ENCODE data around the gene LNX1.

The LNX1 gene

GRCh38 chr4:53518807-53519206, 72.5 kb downstream of the LNX1 start:
- Histone ChIP-seq H3K27ac (no peak overlapping the region), H3K4me3 (no peak overlapping the region)
- DNase-seq (ENCODE audit: low spot score) = no peak
- TF ChIP-seq, protein P1, sequence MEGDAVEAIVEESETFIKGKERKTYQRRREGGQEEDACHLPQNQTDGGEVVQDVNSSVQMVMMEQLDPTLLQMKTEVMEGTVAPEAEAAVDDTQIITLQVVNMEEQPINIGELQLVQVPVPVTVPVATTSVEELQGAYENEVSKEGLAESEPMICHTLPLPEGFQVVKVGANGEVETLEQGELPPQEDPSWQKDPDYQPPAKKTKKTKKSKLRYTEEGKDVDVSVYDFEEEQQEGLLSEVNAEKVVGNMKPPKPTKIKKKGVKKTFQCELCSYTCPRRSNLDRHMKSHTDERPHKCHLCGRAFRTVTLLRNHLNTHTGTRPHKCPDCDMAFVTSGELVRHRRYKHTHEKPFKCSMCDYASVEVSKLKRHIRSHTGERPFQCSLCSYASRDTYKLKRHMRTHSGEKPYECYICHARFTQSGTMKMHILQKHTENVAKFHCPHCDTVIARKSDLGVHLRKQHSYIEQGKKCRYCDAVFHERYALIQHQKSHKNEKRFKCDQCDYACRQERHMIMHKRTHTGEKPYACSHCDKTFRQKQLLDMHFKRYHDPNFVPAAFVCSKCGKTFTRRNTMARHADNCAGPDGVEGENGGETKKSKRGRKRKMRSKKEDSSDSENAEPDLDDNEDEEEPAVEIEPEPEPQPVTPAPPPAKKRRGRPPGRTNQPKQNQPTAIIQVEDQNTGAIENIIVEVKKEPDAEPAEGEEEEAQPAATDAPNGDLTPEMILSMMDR (IDR thresholded peaks at IDR 0.05) = no peak

DNA sequence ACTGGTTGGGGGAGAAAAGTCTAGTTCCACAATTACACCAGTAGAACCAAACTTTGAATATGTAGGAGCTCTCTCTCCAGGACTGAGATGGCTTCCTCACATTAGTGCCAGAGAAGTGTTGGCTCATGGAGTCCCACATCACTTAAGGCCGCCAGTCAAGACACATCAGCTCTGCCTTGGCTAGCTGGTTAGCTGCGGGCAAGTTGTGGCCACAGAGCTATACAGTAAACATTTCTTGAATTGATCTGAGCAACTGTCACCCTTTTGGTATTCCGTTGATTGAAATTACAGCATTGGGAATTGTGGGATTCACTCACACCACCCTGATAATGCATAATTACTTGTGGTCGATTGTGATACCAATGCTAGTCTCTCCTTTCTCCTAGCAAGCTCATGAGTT, 76.2 kb downstream of the LNX1 start:
- DNase-seq (ENCODE audit: low spot score) = no peak
- TF ChIP-seq, protein P1 (IDR thresholded peaks at IDR 0.05) = no peak
- Histone ChIP-seq H3K4me3 (no peak overlapping the region), H3K27ac (no peak overlapping the region)

DNA sequence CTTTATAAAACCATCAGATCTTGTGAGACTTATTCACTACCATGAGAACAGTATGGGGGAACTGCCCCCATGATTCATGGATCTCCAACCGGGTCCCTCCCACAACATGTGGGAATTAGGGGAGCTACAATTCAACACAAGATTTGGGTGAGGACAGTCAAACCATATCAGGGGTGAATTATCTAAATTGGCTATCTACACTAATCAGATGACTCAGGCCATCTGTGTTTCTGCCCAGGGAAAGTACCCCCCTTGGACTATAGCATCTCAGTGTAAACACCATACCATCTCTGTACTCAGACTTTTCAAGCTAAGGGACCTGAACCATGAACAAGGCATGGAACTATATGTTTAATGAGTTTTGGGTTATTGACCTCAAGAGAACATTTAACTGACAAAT, 76.8 kb downstream of the LNX1 start:
- no peak for DNase-seq (ENCODE audit: low spot score)
- TF ChIP-seq, protein P1 (IDR thresholded peaks at IDR 0.05) = no peak
- no peak overlapping the region for H3K27ac ChIP-seq
- H3K4me3 ChIP-seq = no peak overlapping the region

DNA sequence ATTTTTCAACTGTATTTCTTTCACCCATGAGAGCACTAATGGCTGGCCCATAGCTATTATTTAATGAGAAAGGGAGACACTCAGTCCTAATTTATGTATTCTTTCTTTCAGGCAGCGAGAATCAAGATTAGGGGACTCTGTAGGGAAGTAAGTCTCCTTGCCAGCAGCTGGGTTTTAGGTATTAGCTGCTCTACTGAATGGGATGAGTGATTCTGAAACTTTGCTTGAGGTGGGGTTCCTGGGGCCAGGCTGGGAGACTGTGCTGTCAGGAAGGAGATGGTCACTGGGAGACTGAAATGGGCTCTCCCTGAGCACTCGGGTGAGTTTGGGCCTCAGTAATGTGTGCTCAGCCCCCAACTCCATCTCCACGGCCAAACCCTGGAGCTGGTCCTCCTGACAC, 78.7 kb downstream of the LNX1 start:
- H3K4me3 ChIP-seq = no peak overlapping the region
- TF ChIP-seq, protein P1 (IDR thresholded peaks at IDR 0.05) = no peak
- DNase-seq (ENCODE audit: low spot score) = no peak
- H3K27ac ChIP-seq = no peak overlapping the region

DNA sequence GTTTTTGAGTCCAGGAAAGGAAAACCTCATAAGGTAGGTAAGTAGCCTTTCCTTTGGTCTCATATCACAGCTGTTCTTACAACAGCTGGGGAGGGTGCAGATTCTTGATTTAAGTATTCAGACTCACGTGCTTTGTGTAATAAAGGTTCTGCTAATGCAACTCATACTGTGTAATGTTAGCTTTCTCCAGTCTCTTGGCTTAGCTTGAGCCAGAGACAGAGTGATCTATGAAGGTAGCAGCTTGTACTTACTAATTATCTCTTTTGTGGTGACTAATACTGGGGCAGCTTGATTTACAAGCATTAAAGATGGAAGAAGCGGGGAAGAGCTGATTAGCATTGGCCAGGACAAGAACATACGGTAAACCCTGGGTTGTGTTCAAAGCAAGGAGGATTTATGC, 80.3 kb downstream of the LNX1 start:
- no peak for DNase-seq (ENCODE audit: low spot score)
- Histone ChIP-seq H3K27ac (no peak overlapping the region), H3K4me3 (no peak overlapping the region)
- TF ChIP-seq, protein P1 (IDR thresholded peaks at IDR 0.05) = no peak

DNA sequence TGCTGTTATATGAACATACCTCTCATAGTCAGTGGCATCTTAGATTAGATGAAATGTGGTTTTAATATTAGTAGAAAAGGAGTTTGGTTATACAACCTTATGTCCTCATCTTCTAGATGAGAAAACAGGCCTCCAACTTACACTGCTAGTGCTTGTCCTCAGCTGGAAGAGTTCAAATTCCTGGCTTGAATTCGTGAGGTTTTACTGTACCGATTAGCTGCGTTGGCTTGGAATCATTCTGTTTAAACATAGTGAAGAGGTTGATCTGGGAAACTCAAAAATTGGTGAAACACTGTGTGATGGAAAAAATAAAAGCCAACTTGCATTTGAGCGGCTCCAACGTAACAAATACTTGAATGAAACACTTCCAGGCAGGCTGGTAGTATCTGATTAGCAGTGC, 81.0 kb downstream of the LNX1 start:
- no peak for DNase-seq (ENCODE audit: low spot score)
- Histone ChIP-seq H3K4me3 (no peak overlapping the region), H3K27ac (no peak overlapping the region)
- TF ChIP-seq, protein P1 (IDR thresholded peaks at IDR 0.05) = no peak

DNA sequence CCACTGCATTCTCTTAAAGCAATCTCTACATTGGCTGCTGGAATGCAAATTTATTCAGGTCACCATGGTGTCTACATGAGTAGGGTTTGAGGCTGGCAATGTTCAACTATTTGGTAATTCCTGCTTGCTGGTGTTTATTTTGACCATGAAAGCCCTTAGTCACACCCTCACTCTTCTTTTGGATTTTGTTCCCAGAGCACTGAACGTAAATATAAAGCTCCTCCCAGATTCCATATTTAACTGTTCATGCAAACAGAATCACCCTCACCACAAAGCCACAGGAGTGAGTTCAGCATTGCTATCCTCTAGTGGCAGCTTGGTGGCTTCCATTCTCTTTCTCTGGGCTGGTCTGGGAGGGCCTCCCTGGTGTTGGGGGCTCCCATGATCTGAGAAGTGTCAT, 82.8 kb downstream of the LNX1 start:
- TF ChIP-seq, protein P1 (IDR thresholded peaks at IDR 0.05) = no peak

More for the DNA sequence above, 82.8 kb downstream of the LNX1 start:
- DNase-seq (ENCODE audit: low spot score) = no peak
- peak overlapping the region in 1 of 2 donors; percentile 84 for H3K27ac ChIP-seq
- peak overlapping the region; percentile 63 for H3K4me3 ChIP-seq

All from coronary artery (tissue), 2 donors.